ENCODE results near the gene ZSCAN22. TPM values are rescaled to one million over a fixed set of nuclear protein-coding genes. Genes with fewer than 3 reads are reported as not detected.

ZSCAN22 gene
- total RNA-seq, 4 donors from 2014 or later: 2.4 to 4.8 (median 2.9) TPM

DNA sequence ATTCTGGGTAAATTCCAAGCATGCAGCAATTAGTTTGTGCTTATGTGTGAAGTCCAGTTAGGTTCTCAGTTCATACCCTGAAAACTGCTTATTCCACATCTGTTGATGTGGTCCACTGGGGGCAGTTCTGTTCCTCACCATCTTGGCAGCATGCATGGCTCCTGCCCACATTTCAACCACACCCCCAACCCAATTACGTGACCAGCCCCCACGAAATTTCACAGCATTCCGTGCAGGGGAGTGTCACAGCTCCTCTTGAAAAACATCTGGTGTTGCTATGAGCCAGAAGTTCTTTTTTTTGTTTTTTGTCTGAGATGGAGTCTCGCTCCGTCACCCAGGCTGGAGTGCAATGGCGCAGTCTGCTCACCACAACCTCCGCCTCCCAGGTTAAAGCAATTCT lies 30.7 kb upstream of the ZSCAN22 start:
- ATAC-seq: no peak
- Histone ChIP-seq H3K27me3 (no peaks in the 10 kb centered on the region), H3K36me3 (peaks cover 4 to 100% of the 10 kb centered on the region in 2 donors), H3K27ac (no peak overlapping the region), H3K4me1 (no peaks in the 10 kb centered on the region), H3K4me3 (no peak overlapping the region), H3K9me3 (peaks cover 0 to 39% (median 2%) of the 10 kb centered on the region in 3 donors)
- WGBS, 2 donors (ENCODE audit: low coverage in 1 of 2): 76 to 94% methylated on average over 3 to 4 of the region's 7 CpGs
- TF ChIP-seq POLR2AphosphoS5 (IDR thresholded peaks at IDR 0.05) (no peak), CTCF (IDR thresholded peaks at IDR 0.05) (no peak), EP300 (IDR thresholded peaks at IDR 0.05) (no peak), POLR2A (IDR thresholded peaks at IDR 0.05) (no peak)

GRCh38 chr19:58300620-58301019 lies 26.2 kb upstream of the ZSCAN22 start:
- ATAC-seq: no peak
- Histone ChIP-seq H3K27me3 (no peaks in the 10 kb centered on the region), H3K4me3 (no peak overlapping the region), H3K4me1 (peaks cover 0 to 11% (median 0%) of the 10 kb centered on the region in 3 donors), H3K27ac (no peak overlapping the region), H3K9me3 (no peaks in the 10 kb centered on the region), H3K36me3 (peaks cover 0 to 60% of the 10 kb centered on the region in 2 donors)
- WGBS, 2 donors (ENCODE audit: low coverage in 1 of 2): 92% methylated on average over 6 to 7 of the region's 7 CpGs
- TF ChIP-seq POLR2A (IDR thresholded peaks at IDR 0.05): no peak
- no peak for TF ChIP-seq POLR2AphosphoS5 (IDR thresholded peaks at IDR 0.05)
- TF ChIP-seq EP300 (IDR thresholded peaks at IDR 0.05): no peak
- no peak for TF ChIP-seq CTCF (IDR thresholded peaks at IDR 0.05)

- Histone ChIP-seq H3K9me3 (no peaks in the 10 kb centered on the region), H3K27me3 (no peaks in the 10 kb centered on the region), H3K36me3 (peaks cover 0 to 52% of the 10 kb centered on the region in 2 donors), H3K27ac (peak overlapping the region in 3 of 4 donors; percentile 81 to 96 (median 92)), H3K4me3 (no peak overlapping the region), H3K4me1 (peaks cover 5 to 33% (median 8%) of the 10 kb centered on the region in 3 donors)
- no peak for TF ChIP-seq CTCF (IDR thresholded peaks at IDR 0.05)
- ATAC-seq: no peak
- 73 to 84% methylated on average over 4 to 7 of the region's 7 CpGs for WGBS, 2 donors (ENCODE audit: low coverage in 1 of 2)
These were observed 22.5 kb upstream of the ZSCAN22 start for GRCh38 chr19:58304255-58304654.

GRCh38 chr19:58304748-58305064 lies 22.1 kb upstream of the ZSCAN22 start:
- no peaks in the 10 kb centered on the region for H3K27me3 ChIP-seq
- peak overlapping the region; percentile 60 to 96 (median 86) for H3K27ac ChIP-seq
- 6 to 15% methylated on average over 7 of the region's 7 CpGs for WGBS, 2 donors (ENCODE audit: low coverage in 1 of 2)
- peak overlapping the region; percentile 52 to 84 for H3K4me3 ChIP-seq
- H3K36me3 ChIP-seq: peaks cover 0 to 52% of the 10 kb centered on the region in 2 donors
- no peaks in the 10 kb centered on the region for H3K9me3 ChIP-seq
- no peak for TF ChIP-seq CTCF (IDR thresholded peaks at IDR 0.05)
- TF ChIP-seq EP300 (IDR thresholded peaks at IDR 0.05): no peak
- TF ChIP-seq POLR2AphosphoS5 (IDR thresholded peaks at IDR 0.05): no peak
- no peak for TF ChIP-seq POLR2A (IDR thresholded peaks at IDR 0.05)
- no peak for ATAC-seq
- peaks cover 5 to 33% (median 8%) of the 10 kb centered on the region in 3 donors for H3K4me1 ChIP-seq

DNA sequence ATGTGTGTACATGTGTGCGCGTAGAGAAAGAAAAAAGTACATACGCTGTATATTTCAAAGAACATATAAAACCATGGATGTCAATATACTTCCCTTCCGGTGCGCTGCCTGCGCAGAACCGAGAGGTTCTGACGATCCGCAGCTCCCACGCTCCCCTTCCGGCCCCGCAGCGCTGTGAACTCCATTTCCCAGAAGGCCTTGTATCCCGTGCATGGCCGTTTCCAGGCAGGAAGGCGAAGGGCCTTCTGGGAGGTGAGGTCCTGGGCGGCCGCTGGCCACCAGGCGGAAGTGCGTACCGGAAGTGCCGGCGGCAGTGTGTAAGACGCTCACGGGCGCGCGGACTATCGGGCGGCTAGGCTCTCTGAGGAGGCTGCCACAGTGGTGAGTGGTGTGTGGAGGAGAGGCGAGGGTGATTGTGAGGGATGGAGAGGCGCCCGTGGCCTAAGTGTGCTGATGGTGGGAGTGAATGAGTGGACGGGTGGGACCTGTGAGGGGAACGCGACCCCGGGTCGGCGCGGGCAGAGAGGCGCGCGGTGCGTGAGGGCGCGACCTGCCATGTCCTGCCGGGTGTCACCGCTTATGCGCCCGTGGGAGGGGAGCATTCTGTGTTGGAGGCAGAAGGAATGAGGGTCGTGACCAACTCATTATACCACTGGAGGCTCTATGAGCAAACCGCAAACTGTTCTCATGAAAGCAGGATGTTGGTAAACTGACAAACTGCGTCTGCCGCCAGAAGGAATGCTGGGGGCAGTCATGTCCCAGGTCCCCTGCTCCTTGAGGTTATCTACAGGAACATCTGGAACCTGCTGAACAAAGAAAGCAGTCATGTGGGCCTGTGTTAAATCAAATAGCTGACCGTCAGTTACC lies 21.5 kb upstream of the ZSCAN22 start, which contains the start of gene ERVK3-1:
ERVK3-1 (plus strand) TSS at position 313 of the 867 bp plus-strand sequence. CDS start 6,792 bp downstream, outside the sequence.
- Histone ChIP-seq H3K36me3 (peaks cover 0 to 47% of the 10 kb centered on the region in 2 donors), H3K27me3 (no peaks in the 10 kb centered on the region), H3K4me1 (peaks cover 5 to 33% (median 8%) of the 10 kb centered on the region in 3 donors), H3K27ac (peak within 1 kb of the TSS; percentile 60 to 96 (median 92)), H3K9me3 (no peaks in the 10 kb centered on the region), H3K4me3 (peak within 1 kb of the TSS; percentile 52 to 84)
- TF ChIP-seq CTCF (IDR thresholded peaks at IDR 0.05) (peak in 3 of 4 experiments; percentile 17 to 74 (median 53)), POLR2AphosphoS5 (IDR thresholded peaks at IDR 0.05) (peak; percentile 96), POLR2A (IDR thresholded peaks at IDR 0.05) (peak; percentile 84 to 85), EP300 (IDR thresholded peaks at IDR 0.05) (no peak)
- peak; percentile 100 for ATAC-seq
- 0 to 1% methylated on average over 5 to 31 of the region's 55 CpGs for WGBS, 2 donors (ENCODE audit: low coverage in 1 of 2)

All from gastroesophageal sphincter (tissue), 4 donors.